Omental fat pad (tissue), 4 donors: ENCODE data around the gene GSTA1. TPM values are rescaled to one million over a fixed set of nuclear protein-coding genes. Genes with fewer than 3 reads are reported as not detected.
"Not testable (repeated sequence)": the region's sequence is repeated elsewhere in the genome, so short reads cannot be mapped to it uniquely, and the experiment has no call there.

Source experiments
- ATAC-seq: fragments of 150-250 bp; one replicate; pipeline ENCODE4 v1.9.1; 2016; ENCODE audit warnings: mild to moderate bottlenecking, moderate library complexity; ENCODE audit not compliant: low FRiP score
- DNase-seq: peaks from one replicate; pipeline ENCODE4 v3.0.0-alpha.2; 2019; ENCODE audit warnings: low spot score
- CTCF ChIP-seq, 3 donors: fragments of 450-650 bp; IDR thresholded peaks; one replicate each; pipeline ENCODE4 v1.5.1; 2016 to 2017; ENCODE audit warnings: antibody characterized with exemption in 3 of 3, mild to moderate bottlenecking in 3 of 3, moderate library complexity in 2 of 3
- total RNA-seq, 4 donors: library from RNA; depleted of rRNA; stranded (reverse); fragments of >200 nt; gene quantifications; one replicate each; pipeline ENCODE4 v1.1.0, GENCODE V29; 2016

Gene GSTA1
- total RNA-seq, 4 donors from 2014 or later: not detected

DNA sequence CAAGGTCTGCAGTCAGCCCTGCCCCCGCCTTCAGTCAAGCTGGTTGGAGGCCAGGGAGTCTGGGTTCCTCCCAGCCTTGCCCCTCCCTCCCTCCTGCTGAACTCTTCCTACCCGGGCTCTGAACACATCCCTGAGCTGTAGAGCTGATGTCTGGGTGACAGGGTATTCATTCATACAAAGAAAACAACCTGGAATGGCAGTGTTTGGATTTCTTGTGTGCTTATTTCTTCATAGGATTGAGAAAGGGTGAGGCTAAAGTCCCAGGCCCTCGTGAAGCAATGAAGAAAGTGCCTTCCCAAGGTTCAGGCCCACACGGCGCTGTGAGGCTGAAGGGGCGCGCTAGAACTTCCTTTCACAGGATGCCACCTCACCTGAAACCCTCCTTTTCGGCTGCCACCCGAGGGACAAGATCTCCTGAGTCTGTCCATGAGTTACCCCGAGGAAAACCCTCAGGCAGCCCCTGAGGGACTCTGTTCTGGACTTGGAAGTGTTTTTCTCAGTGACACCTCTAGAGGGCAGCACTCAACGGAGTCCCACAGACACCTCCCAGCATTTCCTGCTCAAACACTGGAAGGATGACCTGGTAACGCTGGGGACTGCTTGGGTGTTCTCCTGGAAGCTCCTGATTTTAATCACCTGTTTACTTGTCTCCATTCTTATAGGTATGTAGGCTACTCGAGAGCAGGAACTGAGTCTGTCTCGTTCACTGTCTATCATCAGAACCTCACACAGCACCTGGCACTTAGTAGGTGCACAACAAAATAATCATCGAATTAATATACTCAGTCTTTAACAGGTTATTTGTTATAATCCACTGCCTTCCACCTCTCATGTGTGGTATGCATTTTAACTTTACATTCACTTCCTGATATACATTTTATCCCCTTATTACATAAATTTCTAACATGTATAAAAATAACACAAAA is 11.8 kb upstream of the GSTA1 start:
- no peak for DNase-seq
- ATAC-seq: no peak
- no peak for TF ChIP-seq CTCF (IDR thresholded peaks at IDR 0.05)

DNA sequence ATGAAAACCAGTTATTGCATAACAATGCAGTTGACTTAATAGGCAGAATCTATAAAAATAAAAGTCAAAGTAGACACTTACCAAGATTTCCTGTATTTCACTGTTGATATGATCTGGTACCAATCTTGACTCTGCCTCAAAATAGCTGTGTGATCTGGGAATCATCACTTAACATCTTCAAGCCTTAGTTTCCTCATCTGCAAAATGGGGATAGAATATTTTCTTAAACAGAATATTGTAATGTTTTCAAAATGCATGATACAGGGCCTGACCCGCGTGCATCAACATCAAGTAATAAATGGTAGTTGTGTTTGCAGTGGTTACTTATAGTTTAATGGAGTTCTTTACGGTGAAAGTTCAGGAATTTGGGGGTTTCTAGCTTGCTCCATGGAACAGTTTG is 10.9 kb upstream of the GSTA1 start:
- not testable (repeated sequence) for ATAC-seq, DNase-seq

- not testable (repeated sequence) for DNase-seq, ATAC-seq
Measured at GRCh38 chr6:52809777-52810176, 6.2 kb upstream of the GSTA1 start.

DNA sequence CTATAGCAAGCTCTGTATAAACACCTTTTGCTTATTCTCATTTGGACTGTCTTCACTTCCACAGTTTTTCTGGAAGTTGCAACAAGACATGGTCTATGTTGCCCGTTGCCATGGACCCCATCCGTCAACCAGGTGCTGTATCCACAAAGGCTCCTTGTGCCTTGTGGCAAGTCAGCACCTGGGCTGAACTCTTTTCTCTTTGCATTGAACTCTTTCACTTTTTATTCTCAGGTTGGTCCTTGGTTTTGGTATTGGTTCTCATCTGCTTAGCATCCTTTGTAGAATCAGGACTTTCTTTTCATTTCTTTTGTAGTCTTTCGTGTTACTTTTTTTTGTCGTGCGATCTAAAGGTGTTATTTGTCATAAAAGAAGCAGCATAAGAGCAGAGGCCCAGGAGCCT is 5.0 kb upstream of the GSTA1 start:
- TF ChIP-seq CTCF (IDR thresholded peaks at IDR 0.05): no peak
- DNase-seq (no peak), ATAC-seq (no peak)

GRCh38 chr6:52802806-52803205 is 810 bp downstream of the GSTA1 start:
- DNase-seq (no peak), ATAC-seq (no peak)
- TF ChIP-seq CTCF (IDR thresholded peaks at IDR 0.05): no peak

DNA sequence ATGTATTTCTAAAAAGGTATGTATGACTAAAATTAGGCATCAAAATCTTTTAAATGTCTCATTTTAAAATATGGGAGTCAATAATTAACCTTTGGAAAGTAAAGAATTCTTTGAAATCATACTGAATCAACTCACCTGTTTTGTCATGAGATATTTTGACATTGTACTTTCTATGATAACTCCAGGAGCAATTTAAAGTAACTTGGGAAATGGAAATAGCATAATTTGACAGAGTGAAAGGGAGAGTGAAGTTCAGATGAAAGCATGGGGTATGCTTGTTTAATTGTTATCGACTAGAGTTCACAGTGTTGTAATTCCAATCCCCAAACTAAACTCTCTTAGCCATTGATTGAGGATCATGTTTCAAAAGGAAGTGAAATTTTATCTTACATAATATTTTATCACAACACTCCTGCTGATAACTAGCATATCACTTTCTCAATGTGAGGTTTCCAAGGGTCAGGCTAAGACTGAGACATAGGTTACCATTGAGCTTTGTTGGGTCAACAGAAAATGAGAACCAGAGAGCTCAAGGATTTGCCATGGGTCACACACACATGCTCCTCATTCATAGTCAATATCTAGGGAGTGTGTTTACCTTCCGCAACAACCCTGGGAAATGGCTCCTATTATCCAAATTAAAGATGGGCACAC is 2.3 kb downstream of the GSTA1 start:
- ATAC-seq: no peak
- no peak for TF ChIP-seq CTCF (IDR thresholded peaks at IDR 0.05)
- DNase-seq: no peak

DNA sequence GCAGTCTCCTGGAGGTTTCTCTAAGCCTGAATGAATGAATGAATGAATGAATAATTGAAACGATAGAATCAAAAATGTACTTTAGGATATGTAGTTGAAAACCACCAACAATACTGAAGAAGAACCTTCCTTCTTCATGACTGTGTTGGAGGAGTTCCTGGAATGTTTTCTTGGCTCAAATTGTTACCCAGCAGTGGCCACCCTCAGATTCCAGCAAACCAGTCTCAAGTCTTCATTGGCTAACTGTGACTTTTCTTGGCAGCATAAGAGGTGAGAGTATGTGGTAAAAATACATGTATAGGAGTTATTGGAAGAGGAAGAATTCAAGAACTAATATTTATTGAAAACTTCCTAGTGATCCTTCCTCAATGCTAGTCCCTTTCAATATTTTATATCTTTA is 4.3 kb downstream of the GSTA1 start:
- not testable (repeated sequence) for ATAC-seq

DNA sequence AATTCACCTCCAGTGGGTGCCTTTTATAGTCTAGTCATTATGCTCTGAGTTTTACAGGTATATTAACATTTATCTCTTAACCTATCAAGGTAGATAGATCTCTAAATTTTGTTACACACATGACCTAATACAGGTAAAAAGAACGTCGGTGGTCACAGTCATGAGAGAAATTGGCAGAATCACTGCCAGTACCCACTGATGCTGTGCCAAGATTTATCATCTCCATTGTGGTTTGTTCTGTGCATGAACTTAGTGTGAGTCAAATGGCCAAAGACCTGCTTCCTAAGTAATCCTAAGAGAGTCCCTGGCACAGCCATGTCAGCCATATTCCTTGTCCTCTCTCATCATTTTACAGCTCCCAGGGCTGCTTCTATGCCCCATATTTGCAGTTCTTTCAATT is 9.2 kb downstream of the GSTA1 start:
- ATAC-seq, DNase-seq: not testable (repeated sequence)

More for the DNA sequence above, 4.3 kb downstream of the GSTA1 start:
- DNase-seq: not testable (repeated sequence)

DNA sequence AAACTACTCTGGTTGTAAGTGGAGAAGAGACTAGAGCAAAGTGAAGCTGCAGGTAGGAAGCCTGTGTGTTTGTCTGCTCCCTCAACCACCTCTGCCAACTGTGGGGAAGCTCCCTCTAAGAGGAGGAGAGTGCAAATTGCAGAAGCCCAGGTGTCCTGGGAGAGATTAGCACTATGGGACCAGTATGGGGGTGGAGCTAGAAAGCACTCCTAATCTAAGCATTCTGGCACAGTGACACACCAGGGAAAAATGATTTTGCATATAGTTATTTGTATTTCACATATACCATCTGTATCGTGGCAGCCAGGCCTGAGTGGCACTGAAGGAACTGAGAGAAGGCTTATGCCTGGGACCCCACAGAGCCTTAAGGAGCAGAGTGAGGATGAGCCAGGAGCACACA is 12.8 kb downstream of the GSTA1 start:
- ATAC-seq (no peak), DNase-seq (no peak)
- no peak for TF ChIP-seq CTCF (IDR thresholded peaks at IDR 0.05)

DNA sequence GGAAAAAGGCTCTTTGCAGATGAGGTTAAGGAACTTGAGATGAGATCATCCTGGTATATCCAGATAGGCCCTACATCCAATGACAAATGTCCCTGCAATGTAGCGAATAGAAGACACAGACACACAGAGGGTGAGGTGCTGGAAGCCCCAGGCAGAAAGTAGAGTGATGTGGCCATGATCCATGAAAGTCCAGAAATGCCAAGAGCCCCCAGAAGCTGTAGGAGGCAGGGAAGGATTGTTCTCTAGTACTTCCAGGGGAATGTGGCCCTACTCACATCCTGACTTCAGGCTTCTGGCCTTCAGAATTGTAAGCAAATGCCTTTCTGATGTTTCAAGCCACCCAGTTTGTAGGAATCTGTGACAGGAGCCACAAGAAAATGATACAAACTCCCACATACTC is 14.0 kb downstream of the GSTA1 start:
- ATAC-seq, DNase-seq: not testable (repeated sequence)
